Neural progenitor cell (in vitro differentiated cells): ENCODE results near the gene MAP2K7. TPM values are rescaled to one million over a fixed set of nuclear protein-coding genes. Genes with fewer than 3 reads are reported as not detected.

Experiments used
- DNase-seq: peaks from one replicate; pipeline ENCODE4 v3.0.0-alpha.2; 2016; ENCODE audit warnings: low spot score
- H2AFZ ChIP-seq: fragments of 200-600 bp; sonication (generic); replicated peaks from 2 replicates; pipeline ENCODE4 v1.6.1; 2016; ENCODE audit warnings: antibody characterized with exemption
- H3F3A ChIP-seq: fragments of 200-600 bp; sonication (generic); 2 replicates; pipeline ENCODE4 v1.6.1; 2016; ENCODE audit warnings: antibody characterized with exemption, low read depth
- H3K27ac ChIP-seq: fragments of 200-600 bp; sonication (generic); 2 replicates; pipeline ENCODE4 v1.5.1; 2016; ENCODE audit warnings: mild to moderate bottlenecking
- H3K27me3 ChIP-seq: fragments of 200-600 bp; sonication (generic); 2 replicates; pipeline ENCODE4 v1.6.1; 2016; ENCODE audit warnings: mild to moderate bottlenecking, moderate library complexity
- H3K36me3 ChIP-seq: fragments of 200-600 bp; sonication (generic); 2 replicates; pipeline ENCODE4 v1.5.1; 2016
- H3K4me1 ChIP-seq: fragments of 200-600 bp; sonication (generic); 2 replicates; pipeline ENCODE4 v1.6.1; 2016; ENCODE audit warnings: mixed run types
- H3K4me2 ChIP-seq: fragments of 200-600 bp; sonication (generic); 2 replicates; pipeline ENCODE4 v1.6.1; 2016
- H3K4me3 ChIP-seq: fragments of 200-600 bp; sonication (generic); 2 replicates; pipeline ENCODE4 v1.5.1; 2016
- H3K79me2 ChIP-seq: fragments of 200-600 bp; sonication (generic); 2 replicates; pipeline ENCODE4 v1.6.1; 2016; ENCODE audit warnings: low read depth
- H3K9ac ChIP-seq: fragments of 200-600 bp; sonication (generic); 2 replicates; pipeline ENCODE4 v1.6.1; 2016
- H3K9me3 ChIP-seq: fragments of 200-600 bp; sonication (generic); 2 replicates; pipeline ENCODE4 v1.5.1; 2016; ENCODE audit warnings: low read depth
- H4K20me1 ChIP-seq: fragments of 200-600 bp; sonication (generic); 2 replicates; pipeline ENCODE4 v1.6.1; 2016; ENCODE audit warnings: low read depth
- H3K27ac Mint-ChIP-seq: 3 replicates; pipeline ENCODE4 v1.8.0; 2021; ENCODE audit warnings: mixed read lengths
- H3K27me3 Mint-ChIP-seq: 2 replicates; pipeline ENCODE4 v1.8.0; 2022; ENCODE audit warnings: low read depth, mild to moderate bottlenecking, inconsistent platforms, moderate library complexity, mixed read lengths; ENCODE audit not compliant: insufficient read depth
- H3K36me3 Mint-ChIP-seq: 3 replicates; pipeline ENCODE4 v1.8.0; 2021; ENCODE audit warnings: mixed read lengths
- H3K4me1 Mint-ChIP-seq: 3 replicates; pipeline ENCODE4 v1.8.0; 2021; ENCODE audit warnings: mixed read lengths
- H3K4me3 Mint-ChIP-seq: 3 replicates; pipeline ENCODE4 v1.8.0; 2021; ENCODE audit warnings: mild to moderate bottlenecking, moderate library complexity, mixed read lengths
- H3K9me3 Mint-ChIP-seq: 3 replicates; pipeline ENCODE4 v1.8.0; 2020; ENCODE audit warnings: mixed read lengths
- EZH2 ChIP-seq: fragments of 200-600 bp; sonication (generic); IDR thresholded peaks from 2 replicates; pipeline ENCODE4 v1.6.1; 2017; ENCODE audit warnings: antibody characterized with exemption, mild to moderate bottlenecking, moderate library complexity
- EZH2phosphoT487 ChIP-seq: fragments of 200-600 bp; sonication (generic); IDR thresholded peaks from 2 replicates; pipeline ENCODE4 v1.6.1; 2017; ENCODE audit warnings: antibody characterized with exemption
- total RNA-seq: library from RNA; depleted of rRNA; stranded (reverse); fragments of >200 nt; gene quantifications from 2 replicates; pipeline ENCODE4 v1.2.3, GENCODE V29; 2015; ENCODE audit warnings: low replicate concordance
- TF ChIP-seq, protein P1 (sequence below): fragments of 200-600 bp; sonication (generic); IDR thresholded peaks from 2 replicates; pipeline ENCODE4 v1.5.1; 2017; ENCODE audit warnings: antibody characterized with exemption, mild to moderate bottlenecking

MAP2K7 gene
- total RNA-seq, 1 donor from 2014 or later: 14.4 TPM

DNA sequence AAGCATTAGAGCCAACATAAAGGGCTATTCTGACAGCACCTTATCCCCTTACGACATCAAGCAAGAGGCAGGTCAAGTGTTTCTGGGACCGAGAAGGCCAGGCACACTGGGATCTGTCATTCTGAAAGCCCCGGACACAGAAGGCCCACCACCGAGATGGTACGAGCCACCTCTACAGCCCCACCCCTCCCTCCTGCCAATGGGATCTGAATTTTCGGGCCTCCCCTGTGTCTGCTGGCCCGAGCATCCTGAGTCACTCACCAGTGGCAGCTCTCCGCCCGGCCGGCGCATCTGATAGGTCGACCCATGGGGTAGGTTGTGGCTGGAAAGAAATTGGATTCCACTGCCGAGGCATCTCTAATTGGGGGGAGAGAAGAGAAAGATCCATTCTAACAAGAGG, 37.2 kb downstream of the MAP2K7 start:
- Histone ChIP-seq H3K27me3 (no peaks in the 10 kb centered on the region), H3K27ac (no peak overlapping the region), H4K20me1 (no peaks in the 10 kb centered on the region), H3K9me3 (no peaks in the 10 kb centered on the region), H3K4me3 (no peak overlapping the region), H3K36me3 (no peaks in the 10 kb centered on the region), H3K4me1 (peaks cover 5% of the 10 kb centered on the region), H3K79me2 (peaks cover 34% of the 10 kb centered on the region), H3F3A (peaks cover 4% of the 10 kb centered on the region), H3K9ac (no peak overlapping the region), H2AFZ (no peak overlapping the region), H3K4me2 (no peak overlapping the region)
- H3K9me3 Mint-ChIP-seq: no peaks in the 10 kb centered on the region
- TF ChIP-seq EZH2phosphoT487 (no peak), EZH2 (no peak)
- TF ChIP-seq, protein P1, sequence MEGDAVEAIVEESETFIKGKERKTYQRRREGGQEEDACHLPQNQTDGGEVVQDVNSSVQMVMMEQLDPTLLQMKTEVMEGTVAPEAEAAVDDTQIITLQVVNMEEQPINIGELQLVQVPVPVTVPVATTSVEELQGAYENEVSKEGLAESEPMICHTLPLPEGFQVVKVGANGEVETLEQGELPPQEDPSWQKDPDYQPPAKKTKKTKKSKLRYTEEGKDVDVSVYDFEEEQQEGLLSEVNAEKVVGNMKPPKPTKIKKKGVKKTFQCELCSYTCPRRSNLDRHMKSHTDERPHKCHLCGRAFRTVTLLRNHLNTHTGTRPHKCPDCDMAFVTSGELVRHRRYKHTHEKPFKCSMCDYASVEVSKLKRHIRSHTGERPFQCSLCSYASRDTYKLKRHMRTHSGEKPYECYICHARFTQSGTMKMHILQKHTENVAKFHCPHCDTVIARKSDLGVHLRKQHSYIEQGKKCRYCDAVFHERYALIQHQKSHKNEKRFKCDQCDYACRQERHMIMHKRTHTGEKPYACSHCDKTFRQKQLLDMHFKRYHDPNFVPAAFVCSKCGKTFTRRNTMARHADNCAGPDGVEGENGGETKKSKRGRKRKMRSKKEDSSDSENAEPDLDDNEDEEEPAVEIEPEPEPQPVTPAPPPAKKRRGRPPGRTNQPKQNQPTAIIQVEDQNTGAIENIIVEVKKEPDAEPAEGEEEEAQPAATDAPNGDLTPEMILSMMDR: no peak
- peaks cover 13% of the 10 kb centered on the region for H3K36me3 Mint-ChIP-seq
- no peak overlapping the region for H3K27ac Mint-ChIP-seq
- H3K4me1 Mint-ChIP-seq: peaks cover 16% of the 10 kb centered on the region
- peaks cover 2% of the 10 kb centered on the region for H3K27me3 Mint-ChIP-seq
- DNase-seq: no peak
- peak overlapping the region; percentile 15 for H3K4me3 Mint-ChIP-seq

DNA sequence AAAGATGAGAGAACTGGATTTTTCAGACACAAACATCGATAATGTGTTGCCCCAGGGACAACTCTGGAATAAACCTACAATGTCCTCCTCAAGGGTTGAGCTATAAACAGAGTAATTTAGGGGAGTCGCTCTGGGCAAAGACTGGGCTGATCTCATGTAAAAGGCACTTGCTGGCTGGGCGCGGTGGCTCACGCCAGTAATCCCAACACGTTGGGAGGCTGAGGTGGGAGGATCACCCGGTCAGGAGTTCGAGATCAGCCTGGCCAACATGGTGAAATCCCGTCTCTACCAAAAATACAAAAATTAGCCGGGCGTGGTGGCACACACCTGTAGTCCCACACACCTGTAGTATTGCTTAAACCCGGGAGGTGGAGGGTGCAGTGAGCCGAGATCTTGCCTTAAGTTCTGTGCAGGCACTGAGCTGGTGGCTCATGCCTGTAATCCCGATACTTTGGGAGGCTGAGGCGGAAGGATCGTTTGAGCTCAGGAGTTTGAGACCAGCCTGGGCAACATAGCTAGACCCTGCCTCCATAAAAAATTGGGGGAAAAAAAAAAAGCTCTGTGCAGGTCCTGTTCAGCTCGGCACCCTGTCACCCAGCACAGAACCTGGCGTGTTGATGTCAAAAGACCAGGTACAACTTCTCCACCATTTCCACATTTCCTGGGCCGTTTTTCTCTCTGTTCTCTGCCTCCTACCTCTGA, 38.4 kb downstream of the MAP2K7 start:
- Histone ChIP-seq H3F3A (peaks cover 4% of the 10 kb centered on the region), H3K4me2 (peak overlapping the region; percentile 97), H3K4me1 (peaks cover 5% of the 10 kb centered on the region), H3K4me3 (peak overlapping the region; percentile 92), H3K9me3 (no peaks in the 10 kb centered on the region), H3K36me3 (no peaks in the 10 kb centered on the region), H3K9ac (no peak overlapping the region), H3K27ac (no peak overlapping the region), H2AFZ (no peak overlapping the region), H3K79me2 (peaks cover 34% of the 10 kb centered on the region), H4K20me1 (no peaks in the 10 kb centered on the region), H3K27me3 (no peaks in the 10 kb centered on the region)
- H3K4me1 Mint-ChIP-seq: peaks cover 16% of the 10 kb centered on the region
- peaks cover 4% of the 10 kb centered on the region for H3K27me3 Mint-ChIP-seq
- peaks cover 13% of the 10 kb centered on the region for H3K36me3 Mint-ChIP-seq
- peak overlapping the region; percentile 95 for H3K4me3 Mint-ChIP-seq
- H3K9me3 Mint-ChIP-seq: no peaks in the 10 kb centered on the region
- TF ChIP-seq, protein P1: no peak
- TF ChIP-seq EZH2phosphoT487 (no peak), EZH2 (no peak)
- no peak for DNase-seq
- no peak overlapping the region for H3K27ac Mint-ChIP-seq

DNA sequence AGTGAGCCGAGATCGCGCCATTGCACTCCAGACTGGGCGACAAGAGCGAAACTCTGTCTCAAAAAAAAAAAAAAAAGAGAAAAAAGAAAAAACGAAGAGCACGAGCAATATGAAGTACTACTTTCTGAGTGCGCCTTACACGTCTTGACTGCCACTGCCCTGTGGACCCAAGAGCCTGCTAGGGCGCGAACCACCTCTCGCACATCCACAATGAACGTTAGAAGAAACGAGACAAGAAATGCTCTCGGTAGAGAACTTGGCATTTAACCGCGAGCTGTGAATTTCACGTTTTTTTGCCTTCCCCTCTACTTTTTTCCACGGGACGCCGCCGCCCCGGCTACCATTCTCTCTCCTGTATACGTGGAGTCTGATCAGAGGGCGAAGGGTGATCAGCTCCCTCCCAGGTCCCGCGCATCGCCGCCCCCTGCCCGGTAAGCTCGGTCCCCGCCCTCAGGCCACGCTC, 39.3 kb downstream of the MAP2K7 start:
- peak overlapping the region; percentile 97 for H3K4me2 ChIP-seq
- no peaks in the 10 kb centered on the region for H3K36me3 ChIP-seq
- peaks cover 29% of the 10 kb centered on the region for H3K79me2 ChIP-seq
- H3K27ac ChIP-seq: peak overlapping the region; percentile 91
- H4K20me1 ChIP-seq: no peaks in the 10 kb centered on the region
- DNase-seq: no peak
- TF ChIP-seq, protein P1: no peak
- TF ChIP-seq EZH2 (no peak), EZH2phosphoT487 (no peak)
- Mint-ChIP-seq H3K27me3 (peaks cover 4% of the 10 kb centered on the region), H3K27ac (peak overlapping the region; percentile 95), H3K4me1 (peaks cover 16% of the 10 kb centered on the region), H3K36me3 (peaks cover 11% of the 10 kb centered on the region), H3K9me3 (no peaks in the 10 kb centered on the region), H3K4me3 (peak overlapping the region; percentile 95)
- H2AFZ ChIP-seq: peak overlapping the region; percentile 75
- H3K4me1 ChIP-seq: peaks cover 5% of the 10 kb centered on the region
- no peaks in the 10 kb centered on the region for H3K27me3 ChIP-seq
- peak overlapping the region; percentile 97 for H3K9ac ChIP-seq
- peak overlapping the region; percentile 92 for H3K4me3 ChIP-seq
- H3F3A ChIP-seq: peaks cover 4% of the 10 kb centered on the region
- H3K9me3 ChIP-seq: no peaks in the 10 kb centered on the region
